Breast epithelium (tissue), 3 donors: ENCODE results near the gene ZNF320.
"Not testable (repeated sequence)": the region's sequence is repeated elsewhere in the genome, so short reads cannot be mapped to it uniquely, and the experiment has no call there.

ENCODE experiments used
- CTCF ChIP-seq, 3 donors: fragments of 450-650 bp; IDR thresholded peaks; one replicate each; pipeline ENCODE4 v1.5.1; 2016 to 2017; ENCODE audit warnings: antibody characterized with exemption in 3 of 3, mild to moderate bottlenecking in 3 of 3, moderate library complexity in 3 of 3
- POLR2A ChIP-seq: fragments of 450-650 bp; IDR thresholded peaks from one replicate; pipeline ENCODE4 v1.6.1; 2016; ENCODE audit warnings: antibody characterized with exemption, mild to moderate bottlenecking, moderate library complexity

DNA sequence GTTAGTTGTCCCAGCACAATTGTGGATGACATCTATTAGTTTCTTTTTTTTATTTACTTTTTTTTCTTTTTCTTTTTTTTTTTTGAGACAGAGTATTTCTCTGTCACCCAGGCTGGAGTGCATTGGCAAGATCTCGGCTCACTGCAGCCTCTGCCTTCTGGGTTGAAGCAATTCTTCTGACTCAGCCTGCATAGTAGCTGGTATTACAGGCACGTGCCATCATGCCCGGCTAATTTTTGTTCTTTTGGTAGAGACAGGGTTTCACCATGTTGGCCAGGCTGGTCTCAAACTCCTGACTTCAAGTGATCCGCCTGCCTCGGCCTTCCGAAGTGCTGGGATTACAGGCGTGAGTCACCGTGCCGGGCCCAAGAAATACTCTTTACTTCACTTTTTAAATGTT is 27.2 kb upstream of the ZNF320 start:
- TF ChIP-seq CTCF (IDR thresholded peaks at IDR 0.05); POLR2A: not testable (repeated sequence)
